IMR-90 (cell line): ENCODE results near the gene AKT3. TPM values are rescaled to one million over a fixed set of nuclear protein-coding genes. Genes with fewer than 3 reads are reported as not detected.

Experiments
- ATAC-seq: fragments of 200-7000 bp; cut with Tn5 transposase; 2 replicates; pipeline ENCODE4 v1.9.1; 2020; ENCODE audit warnings: low read depth, mild to moderate bottlenecking, moderate library complexity
- BruUV-seq: library from RNA; stranded (reverse); fragments of 400-500 nt; replicated peaks from 2 replicates; lab custom pipeline; 2021; lab: Mats Ljungman, UMichigan
- CTCF ChIA-PET: fragments of 300-600 bp; formaldehyde crosslinking; extraction: SDS; loops from one replicate; lab custom pipeline; 2021; ENCODE audit warnings: antibody characterized with exemption; lab: Yijun Ruan, JAX
- POLR2A ChIA-PET: fragments of 300-600 bp; sonication (Branson Sonifier 250); formaldehyde crosslinking; loops from one replicate; lab custom pipeline; 2022; ENCODE audit warnings: antibody characterized with exemption; ENCODE audit not compliant: unreplicated experiment; lab: Charles Lee
- DNase-seq: peaks from one replicate; pipeline ENCODE4 v3.0.0; 2013
- H2AFZ ChIP-seq: replicated peaks from 2 replicates; pipeline ENCODE3; 2013; ENCODE audit warnings: low read length, mild to moderate bottlenecking; ENCODE audit not compliant: poor library complexity
- H2AK5ac ChIP-seq: 2 replicates; pipeline ENCODE4 v1.6.1; 2013; ENCODE audit warnings: low read depth, low read length, inconsistent platforms
- H2AK9ac ChIP-seq: replicated peaks from 2 replicates; pipeline ENCODE3; 2013; ENCODE audit warnings: mild to moderate bottlenecking, low read depth, low read length, moderate library complexity; ENCODE audit not compliant: poor library complexity
- H2BK120ac ChIP-seq: 2 replicates; pipeline ENCODE4 v1.6.1; 2013; ENCODE audit warnings: low read depth, low read length, inconsistent platforms
- H2BK15ac ChIP-seq: 3 replicates; pipeline ENCODE4 v1.6.1; 2013; ENCODE audit warnings: low read depth, low read length, inconsistent platforms
- H2BK20ac ChIP-seq: 2 replicates; pipeline ENCODE4 v1.6.1; 2013; ENCODE audit warnings: low read depth, mild to moderate bottlenecking, inconsistent platforms, low read length, moderate library complexity
- H2BK5ac ChIP-seq: 2 replicates; pipeline ENCODE4 v1.6.1; 2013; ENCODE audit warnings: mild to moderate bottlenecking, low read depth, low read length, inconsistent platforms; ENCODE audit not compliant: poor library complexity, severe bottlenecking
- H3K14ac ChIP-seq: replicated peaks from 2 replicates; pipeline ENCODE4 v1.6.1; 2013; ENCODE audit warnings: low read depth, low read length, inconsistent platforms
- H3K18ac ChIP-seq: 2 replicates; pipeline ENCODE4 v1.6.1; 2013; ENCODE audit warnings: low read depth, low read length, control low read depth
- H3K23ac ChIP-seq: 2 replicates; pipeline ENCODE4 v1.6.1; 2013; ENCODE audit warnings: low read depth, low read length, inconsistent platforms
- H3K27ac ChIP-seq: 2 replicates; pipeline ENCODE4 v1.5.1; 2013; ENCODE audit warnings: mild to moderate bottlenecking, control low read depth, low read length; ENCODE audit not compliant: insufficient read depth
- H3K27me3 ChIP-seq: 2 replicates; pipeline ENCODE4 v1.6.1; 2013; ENCODE audit warnings: low read length; ENCODE audit not compliant: control insufficient read depth, insufficient read depth
- H3K36me3 ChIP-seq: 2 replicates; pipeline ENCODE4 v1.6.1; 2013; ENCODE audit warnings: low read length, mixed read lengths; ENCODE audit not compliant: control insufficient read depth, insufficient read depth
- H3K4ac ChIP-seq: 2 replicates; pipeline ENCODE4 v1.6.1; 2013; ENCODE audit warnings: low read depth, low read length, inconsistent platforms
- H3K4me1 ChIP-seq: 2 replicates; pipeline ENCODE4 v1.6.1; 2013; ENCODE audit warnings: low read length, mixed read lengths; ENCODE audit not compliant: control insufficient read depth, insufficient read depth
- H3K4me2 ChIP-seq: 2 replicates; pipeline ENCODE4 v1.6.1; 2013; ENCODE audit warnings: low read depth, mild to moderate bottlenecking, control low read depth, low read length, moderate library complexity
- H3K4me3 ChIP-seq: 2 replicates; pipeline ENCODE4 v1.5.1; 2013; ENCODE audit warnings: low read depth, mild to moderate bottlenecking, control low read depth, low read length, moderate library complexity; ENCODE audit not compliant: insufficient read depth
- H3K56ac ChIP-seq: 2 replicates; pipeline ENCODE4 v1.6.1; 2013; ENCODE audit warnings: low read length, inconsistent platforms; ENCODE audit not compliant: insufficient read depth; ENCODE audit errors: extremely low read depth
- H3K79me1 ChIP-seq, 2 experiments: 2 replicates each; pipeline ENCODE4 v1.6.1; 2013; ENCODE audit warnings: low read length in 2 of 2, inconsistent platforms in 1 of 2, low read depth in 1 of 2
- H3K9ac ChIP-seq: 2 replicates; pipeline ENCODE4 v1.6.1; 2013; ENCODE audit warnings: low read depth, low read length, control low read depth
- H3K9me1 ChIP-seq: 2 replicates; pipeline ENCODE4 v1.6.1; 2013; ENCODE audit warnings: low read length, inconsistent platforms; ENCODE audit not compliant: insufficient read depth
- H3K9me3 ChIP-seq: 2 replicates; pipeline ENCODE4 v1.6.1; 2013; ENCODE audit warnings: low read length; ENCODE audit not compliant: control insufficient read depth, insufficient read depth
- H4K20me1 ChIP-seq: 2 replicates; pipeline ENCODE4 v1.6.1; 2013; ENCODE audit warnings: low read length, inconsistent platforms; ENCODE audit not compliant: insufficient read depth
- H4K5ac ChIP-seq: 2 replicates; pipeline ENCODE4 v1.6.1; 2013; ENCODE audit warnings: mild to moderate bottlenecking, low read depth, low read length, control low read depth
- H4K8ac ChIP-seq, 2 experiments: 2 replicates each; pipeline ENCODE4 v1.6.1; 2013; ENCODE audit warnings: low read depth in 2 of 2, low read length in 2 of 2, control low read depth in 1 of 2, inconsistent platforms in 1 of 2
- H4K91ac ChIP-seq: 2 replicates; pipeline ENCODE4 v1.6.1; 2013; ENCODE audit warnings: low read depth, low read length, inconsistent platforms; ENCODE audit not compliant: insufficient read depth
- BHLHE40 ChIP-seq: fragments of 150-350 bp; IDR thresholded peaks from 2 replicates; pipeline ENCODE4 v1.6.1; 2016; ENCODE audit warnings: mild to moderate bottlenecking, low read depth, low read length
- CEBPB ChIP-seq: IDR thresholded peaks from 2 replicates; pipeline ENCODE4 v1.6.1; 2012; ENCODE audit warnings: low read depth, low read length, improper control_type of control experiment
- FOS ChIP-seq: fragments of 150-350 bp; IDR thresholded peaks from 2 replicates; pipeline ENCODE4 v1.6.1; 2016; ENCODE audit warnings: low read depth, low read length
- MAFK ChIP-seq: IDR thresholded peaks from 2 replicates; pipeline ENCODE4 v1.6.1; 2012; ENCODE audit warnings: low read depth, low read length, improper control_type of control experiment
- SMC3 ChIP-seq: fragments of 150-350 bp; IDR thresholded peaks from 2 replicates; pipeline ENCODE4 v1.6.1; 2016; ENCODE audit warnings: low read depth, mild to moderate bottlenecking, antibody characterized with exemption, low read length, moderate library complexity
- WGBS, 2 experiments: methylation state at CpG; one replicate each; pipeline versions ENCODE4 v1.1.5 to v1.1.7; 2013; ENCODE audit warnings: missing lambda C conversion rate in 2 of 2; ENCODE audit not compliant: insufficient read length in 1 of 2; ENCODE audit errors: extremely low coverage in 2 of 2; 5-methylcytosine and 5-hydroxymethylcytosine counted together
- dilution Hi-C: fragments of 300-500 bp; cut with HindIII; formaldehyde crosslinking; loops from one replicate; pipeline ENCODE4 v1.14.3; 2018; ENCODE audit warnings: low sequenced_read_pairs; ENCODE audit not compliant: unreplicated experiment
- in situ Hi-C: fragments of 300-500 bp; cut with MboI; formaldehyde crosslinking; loops from 3 replicates; pipeline ENCODE4 v1.14.3; 2019; ENCODE audit warnings: low sequenced_read_pairs, inconsistent platforms, mixed read lengths
- intact Hi-C: fragments of 100-400 bp; cut with micrococcal nuclease; formaldehyde crosslinking; loops from 2 replicates; pipeline ENCODE4 v1.10.0; 2022
- polyA plus RNA-seq, 3 experiments: library from polyadenylated mRNA; depleted of rRNA; stranded (reverse); fragments of >200 nt; gene quantifications; 2 replicates each; pipeline ENCODE4 v1.2.3, GENCODE V29; 2012; ENCODE audit warnings: low replicate concordance in 1 of 3
- total RNA-seq: library from RNA; depleted of rRNA; stranded (reverse); fragments of >200 nt; gene quantifications from 2 replicates; pipeline ENCODE4 v1.2.3, GENCODE V29; 2012

Gene AKT3
- total and polyA plus RNA-seq, 2 of the 4 experiments (the other 2 are of a cell fraction), result 15.2 to 19.4 TPM

DNA sequence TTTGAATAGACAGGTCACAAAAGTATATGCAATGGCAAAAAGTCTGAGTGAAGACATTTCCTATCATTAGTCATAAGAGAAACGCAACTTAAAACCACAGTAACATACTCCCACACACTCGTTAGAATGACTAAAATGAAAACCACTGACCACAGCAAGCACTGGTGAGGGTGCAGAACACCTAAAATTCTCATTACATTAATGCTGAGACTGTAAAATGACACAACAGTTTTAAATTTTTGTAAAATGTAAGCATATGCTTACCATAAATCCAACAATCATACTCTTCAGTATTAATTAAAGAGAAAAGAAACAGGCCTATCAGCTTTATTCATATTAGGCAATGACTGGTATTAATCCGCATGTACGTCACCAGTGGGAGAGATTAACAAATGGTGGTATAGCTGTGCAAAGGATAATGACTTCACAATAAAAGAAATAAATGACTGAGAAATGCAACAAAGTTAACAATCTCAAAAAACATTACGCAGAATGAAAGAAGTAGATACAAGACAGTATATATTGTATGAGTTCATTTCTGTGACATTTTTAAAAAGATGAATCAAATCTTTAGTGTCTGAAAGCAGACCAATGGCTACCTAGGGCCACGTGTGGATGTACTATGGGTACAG, 253.5 kb downstream of the AKT3 start:
- no peak overlapping the region for H3K9ac ChIP-seq
- no peaks in the 10 kb centered on the region for H4K20me1 ChIP-seq
- no peak overlapping the region for H2AK9ac ChIP-seq
- intact Hi-C loops (no loop called here), in situ Hi-C loops (no loop called here), dilution Hi-C loops (no loop called here)
- H2BK20ac ChIP-seq, result peak overlapping the region; percentile 52; the same call in 1 of the 2 replicates
- H3K4me3 ChIP-seq, result no peak overlapping the region
- H3K4ac ChIP-seq, result peak overlapping the region; percentile 68; the same call in 1 of the 2 replicates
- H4K8ac ChIP-seq, result no peak overlapping the region; a peak in 1 of 4 replicates
- peak overlapping the region; percentile 62; the same call in 1 of the 2 replicates for H3K14ac ChIP-seq
- H2BK5ac ChIP-seq, result peak overlapping the region; percentile 46
- H4K5ac ChIP-seq, result no peak overlapping the region
- no peaks in the 10 kb centered on the region for H3K9me3 ChIP-seq
- H3K4me1 ChIP-seq, result peaks cover 4% of the 10 kb centered on the region
- H3K27ac ChIP-seq, result peak overlapping the region; percentile 23; the same call in 1 of the 2 replicates
- H3K36me3 ChIP-seq, result peaks cover 2% of the 10 kb centered on the region; the same call in 1 of the 2 replicates
- H3K27me3 ChIP-seq, result no peaks in the 10 kb centered on the region
- ChIA-PET POLR2A (no interaction called here), CTCF (no interaction called here)
- BruUV-seq, result no TSS peak
- peak overlapping the region; percentile 94; the same call in 1 of the 2 replicates for H2AK5ac ChIP-seq
- no peak overlapping the region; the same call in 1 of the 2 replicates for H2BK120ac ChIP-seq
- H3K56ac ChIP-seq, result 0 out of 2 replicates have a peak overlapping the region, but pooled peaks have one; percentile 37
- H3K23ac ChIP-seq, result no peak overlapping the region
- TF ChIP-seq MAFK (peak; percentile 82), BHLHE40 (peak; percentile 69), FOS (peak; percentile 62), CEBPB (peak; percentile 85), SMC3 (no peak)
- DNase-seq, result peak; percentile 96
- peaks cover 11% of the 10 kb centered on the region for H3K9me1 ChIP-seq
- no peak overlapping the region for H3K4me2 ChIP-seq
- H3K79me1 ChIP-seq, result peaks cover 11 to 17% of the 10 kb centered on the region in 2 experiments
- no CpG with 5 or more reads among the region's 6 CpGs for WGBS, 2 experiments
- ATAC-seq, result peak; percentile 90
- no peak overlapping the region for H4K91ac ChIP-seq
- no peak overlapping the region for H2BK15ac ChIP-seq
- H2AFZ ChIP-seq, result no peak overlapping the region
- H3K18ac ChIP-seq, result peak overlapping the region; percentile 64; the same call in 1 of the 2 replicates
